ENCODE results near the gene EXOSC10. TPM values are rescaled to one million over a fixed set of nuclear protein-coding genes. Genes with fewer than 3 reads are reported as not detected.

Gene EXOSC10
- total RNA-seq, 2 donors from 2014 or later = 37.9 to 83.4 TPM

- no peaks in the 10 kb centered on the region for H3K9me3 ChIP-seq
- ATAC-seq = no peak
- WGBS, 2 donors = 94 to 95% methylated on average over 16 to 17 of the region's 17 CpGs
- DNase-seq = no peak
- H3K4me1 ChIP-seq = no peaks in the 10 kb centered on the region
- intact Hi-C loops (cut with DNase I) = no loop called here
- TF ChIP-seq POLR2A (IDR thresholded peaks at IDR 0.05) (no peak), CTCF (IDR thresholded peaks at IDR 0.05) (no peak)
- peaks cover 15 to 49% of the 10 kb centered on the region in 2 donors for H3K36me3 ChIP-seq (replicated peaks in 1 of 2; ENCODE audit: insufficient read depth in 1 of 2, low read depth in 2 of 2)
- no peak overlapping the region for H3K27ac ChIP-seq
- H3K27me3 ChIP-seq = no peaks in the 10 kb centered on the region
- H3K4me3 ChIP-seq = no peak overlapping the region
Measured at GRCh38 chr1:11130406-11130805, 30.7 kb upstream of the EXOSC10 start.

DNA sequence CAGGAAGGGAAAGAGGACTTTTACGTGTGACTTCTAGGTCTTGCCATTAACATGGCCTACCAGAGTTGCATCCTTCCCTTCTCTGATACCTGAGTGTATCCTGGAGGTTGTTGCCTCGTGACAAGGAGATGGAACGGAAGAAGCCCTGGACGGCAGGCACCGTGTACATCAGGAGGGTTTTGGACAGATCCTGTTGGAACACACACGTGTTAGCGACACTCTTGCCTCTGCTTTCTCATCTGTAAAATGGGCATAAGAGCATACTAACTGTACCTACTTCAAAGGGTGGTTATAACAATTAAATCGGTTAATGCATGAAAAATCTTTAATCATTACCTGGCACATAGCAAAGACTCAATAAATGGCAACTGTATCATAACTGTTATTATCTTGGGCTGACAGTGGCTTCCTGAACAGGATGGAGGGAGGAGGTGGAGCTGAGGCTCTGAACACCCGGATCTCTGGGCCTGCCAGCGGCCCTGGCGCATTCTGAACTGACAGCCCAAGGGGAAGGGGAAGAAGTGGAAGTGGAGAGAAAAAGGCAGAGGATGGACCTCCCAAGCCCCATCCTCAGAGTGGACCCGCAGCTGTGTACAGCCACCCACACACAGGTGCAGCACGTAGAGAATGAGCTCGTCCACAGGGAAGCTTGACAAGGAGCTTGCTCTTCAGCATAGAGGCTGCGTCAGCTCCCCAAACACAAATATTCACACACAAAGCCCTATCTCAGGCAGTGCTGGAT lies 30.2 kb upstream of the EXOSC10 start:
- H3K36me3 ChIP-seq (replicated peaks in 1 of 2; ENCODE audit: insufficient read depth in 1 of 2, low read depth in 2 of 2) = peaks cover 17 to 50% of the 10 kb centered on the region in 2 donors
- H3K4me1 ChIP-seq = no peaks in the 10 kb centered on the region
- intact Hi-C loops (cut with DNase I) = no loop called here
- no peak overlapping the region for H3K27ac ChIP-seq
- DNase-seq (no peak), ATAC-seq (no peak)
- no peaks in the 10 kb centered on the region for H3K9me3 ChIP-seq
- TF ChIP-seq POLR2A (IDR thresholded peaks at IDR 0.05) = no peak
- TF ChIP-seq CTCF (IDR thresholded peaks at IDR 0.05) = no peak
- WGBS, 2 donors = 89 to 92% methylated on average over 15 of the region's 15 CpGs
- no peak overlapping the region for H3K4me3 ChIP-seq
- H3K27me3 ChIP-seq = no peaks in the 10 kb centered on the region

DNA sequence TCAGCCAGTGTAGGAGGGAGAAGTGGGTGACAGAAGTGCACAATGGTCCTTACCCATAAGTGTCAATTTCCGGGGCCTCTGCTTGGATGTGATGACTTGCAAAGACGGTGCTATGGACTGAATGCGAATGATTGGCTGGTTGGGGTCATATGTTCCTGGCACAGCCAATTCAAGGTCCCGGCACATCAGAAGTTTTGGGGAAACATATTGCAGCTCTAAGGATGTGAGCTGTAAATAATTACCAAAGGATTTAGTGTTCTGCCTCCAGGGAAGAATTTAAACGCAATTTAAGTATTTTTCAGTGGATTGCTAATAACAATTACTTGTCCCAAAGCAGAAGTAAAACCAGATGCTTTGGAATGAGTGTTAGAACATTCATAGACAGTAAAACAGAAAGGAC lies 26.9 kb upstream of the EXOSC10 start:
- H3K36me3 ChIP-seq (replicated peaks in 1 of 2; ENCODE audit: insufficient read depth in 1 of 2, low read depth in 2 of 2) = peaks cover 22 to 51% of the 10 kb centered on the region in 2 donors
- no peak for ATAC-seq
- 76 to 80% methylated on average over 5 of the region's 5 CpGs for WGBS, 2 donors

DNA sequence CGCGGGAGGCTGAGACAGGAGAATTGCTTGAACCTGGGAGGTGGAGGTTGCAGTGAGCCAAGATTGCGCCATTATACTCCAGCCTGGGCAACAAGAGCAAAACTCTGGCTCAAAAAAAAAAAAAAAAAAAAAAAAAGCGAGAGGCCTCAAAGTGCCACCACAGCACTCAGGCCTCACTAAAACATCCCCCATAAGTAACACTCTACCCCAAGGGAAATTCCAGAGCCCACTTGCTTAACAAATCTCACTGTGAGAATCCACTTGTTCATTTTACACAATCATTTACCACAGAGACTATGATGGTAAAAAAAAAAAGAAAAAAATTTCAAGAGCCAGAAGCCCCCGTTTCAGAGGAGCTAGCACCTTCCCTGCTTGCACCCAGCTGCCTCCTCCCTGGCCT lies 26.3 kb upstream of the EXOSC10 start:
- no peak overlapping the region for H3K4me3 ChIP-seq
- peaks cover 22 to 50% of the 10 kb centered on the region in 2 donors for H3K36me3 ChIP-seq (replicated peaks in 1 of 2; ENCODE audit: insufficient read depth in 1 of 2, low read depth in 2 of 2)
- H3K27ac ChIP-seq = no peak overlapping the region
- intact Hi-C loops (cut with DNase I) = no loop called here
- no peaks in the 10 kb centered on the region for H3K27me3 ChIP-seq
- ATAC-seq = no peak
- no peak for DNase-seq
- no peak for TF ChIP-seq CTCF (IDR thresholded peaks at IDR 0.05)
- no peak for TF ChIP-seq POLR2A (IDR thresholded peaks at IDR 0.05)
- no peaks in the 10 kb centered on the region for H3K9me3 ChIP-seq
- H3K4me1 ChIP-seq = no peaks in the 10 kb centered on the region
- WGBS, 2 donors = 91 to 92% methylated on average over 5 of the region's 5 CpGs

More for the DNA sequence above, 26.9 kb upstream of the EXOSC10 start:
- intact Hi-C loops (cut with DNase I) = no loop called here
- Histone ChIP-seq H3K4me1 (no peaks in the 10 kb centered on the region), H3K27me3 (no peaks in the 10 kb centered on the region), H3K4me3 (no peak overlapping the region), H3K27ac (no peak overlapping the region), H3K9me3 (no peaks in the 10 kb centered on the region)
- TF ChIP-seq CTCF (IDR thresholded peaks at IDR 0.05) (no peak), POLR2A (IDR thresholded peaks at IDR 0.05) (no peak)
- DNase-seq = no peak

- no peak for DNase-seq
- no peaks in the 10 kb centered on the region for H3K4me1 ChIP-seq
- no peaks in the 10 kb centered on the region for H3K27me3 ChIP-seq
- no peak for TF ChIP-seq CTCF (IDR thresholded peaks at IDR 0.05)
- ATAC-seq = no peak
- H3K27ac ChIP-seq = no peak overlapping the region
- intact Hi-C loops (cut with DNase I) = no loop called here
- peaks cover 22 to 47% of the 10 kb centered on the region in 2 donors for H3K36me3 ChIP-seq (replicated peaks in 1 of 2; ENCODE audit: insufficient read depth in 1 of 2, low read depth in 2 of 2)
- no peaks in the 10 kb centered on the region for H3K9me3 ChIP-seq
- WGBS, 2 donors = 93% methylated on average over 3 of the region's 3 CpGs
- no peak overlapping the region for H3K4me3 ChIP-seq
Measured at GRCh38 chr1:11124965-11125364, 25.3 kb upstream of the EXOSC10 start.

All from body of pancreas (tissue), 4 donors.